ENCODE data around the gene FAM241A. TPM values are rescaled to one million over a fixed set of nuclear protein-coding genes. Genes with fewer than 3 reads are reported as not detected.

FAM241A gene
- total and polyA plus RNA-seq, 8 donors = 0.58 to 8.4 (median 3.1) TPM; not detected in 1

GRCh38 chr4:112185334-112185733, 40.1 kb downstream of the FAM241A start:
- TF ChIP-seq, protein P1, sequence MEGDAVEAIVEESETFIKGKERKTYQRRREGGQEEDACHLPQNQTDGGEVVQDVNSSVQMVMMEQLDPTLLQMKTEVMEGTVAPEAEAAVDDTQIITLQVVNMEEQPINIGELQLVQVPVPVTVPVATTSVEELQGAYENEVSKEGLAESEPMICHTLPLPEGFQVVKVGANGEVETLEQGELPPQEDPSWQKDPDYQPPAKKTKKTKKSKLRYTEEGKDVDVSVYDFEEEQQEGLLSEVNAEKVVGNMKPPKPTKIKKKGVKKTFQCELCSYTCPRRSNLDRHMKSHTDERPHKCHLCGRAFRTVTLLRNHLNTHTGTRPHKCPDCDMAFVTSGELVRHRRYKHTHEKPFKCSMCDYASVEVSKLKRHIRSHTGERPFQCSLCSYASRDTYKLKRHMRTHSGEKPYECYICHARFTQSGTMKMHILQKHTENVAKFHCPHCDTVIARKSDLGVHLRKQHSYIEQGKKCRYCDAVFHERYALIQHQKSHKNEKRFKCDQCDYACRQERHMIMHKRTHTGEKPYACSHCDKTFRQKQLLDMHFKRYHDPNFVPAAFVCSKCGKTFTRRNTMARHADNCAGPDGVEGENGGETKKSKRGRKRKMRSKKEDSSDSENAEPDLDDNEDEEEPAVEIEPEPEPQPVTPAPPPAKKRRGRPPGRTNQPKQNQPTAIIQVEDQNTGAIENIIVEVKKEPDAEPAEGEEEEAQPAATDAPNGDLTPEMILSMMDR (IDR thresholded peaks at IDR 0.05) = no peak
- TF ChIP-seq POLR2A (IDR thresholded peaks at IDR 0.05) (no peak), POLR2AphosphoS5 (IDR thresholded peaks at IDR 0.05) (no peak), EP300 (IDR thresholded peaks at IDR 0.05) (no peak)
- Histone ChIP-seq H3K27ac (no peak overlapping the region), H3K27me3 (no peaks in the 10 kb centered on the region), H3K4me3 (no peak overlapping the region), H3K4me1 (peaks cover 0 to 10% (median 0%) of the 10 kb centered on the region in 4 donors), H3K9me3 (no peaks in the 10 kb centered on the region), H3K36me3 (peaks cover 0 to 7% (median 2%) of the 10 kb centered on the region in 4 donors)
- intact Hi-C loops (cut with DNase I; ENCODE audit: low total_unique reads) = no loop called here
- no peak for DNase-seq
- 89 to 98% (median 96%) methylated on average over 2 of the region's 2 CpGs for WGBS, 5 donors

GRCh38 chr4:112185740-112186670, 40.8 kb downstream of the FAM241A start:
- Histone ChIP-seq H3K4me1 (peaks cover 0 to 10% (median 0%) of the 10 kb centered on the region in 4 donors), H3K4me3 (no peak overlapping the region), H3K36me3 (peaks cover 0 to 12% (median 2%) of the 10 kb centered on the region in 4 donors), H3K27me3 (no peaks in the 10 kb centered on the region), H3K27ac (no peak overlapping the region), H3K9me3 (no peaks in the 10 kb centered on the region)
- intact Hi-C loops (cut with DNase I; ENCODE audit: low total_unique reads) = no loop called here
- no peak for DNase-seq
- TF ChIP-seq, protein P1 (IDR thresholded peaks at IDR 0.05) = no peak
- TF ChIP-seq EP300 (IDR thresholded peaks at IDR 0.05) (no peak), POLR2AphosphoS5 (IDR thresholded peaks at IDR 0.05) (no peak), POLR2A (IDR thresholded peaks at IDR 0.05) (no peak)
- 75 to 86% (median 81%) methylated on average over 8 of the region's 8 CpGs for WGBS, 5 donors

DNA sequence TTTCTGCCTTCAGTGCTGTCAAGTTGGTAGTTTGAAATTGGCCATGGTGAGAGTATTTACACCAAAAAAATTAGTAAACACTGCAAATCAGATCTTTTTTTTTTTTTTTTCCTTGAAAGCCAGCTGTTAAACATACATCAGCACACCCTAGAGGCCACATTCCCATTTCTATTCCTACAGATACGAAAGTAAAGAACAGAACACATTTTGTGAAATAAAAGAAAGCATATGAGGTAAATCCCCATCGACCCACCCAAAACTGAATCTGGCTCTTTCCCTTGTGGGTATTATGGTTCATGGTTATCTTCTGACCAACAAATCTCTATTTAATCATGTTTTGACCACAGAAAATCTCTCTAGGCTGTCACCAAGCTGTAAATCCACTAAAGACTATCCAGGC, 44.5 kb downstream of the FAM241A start:
- TF ChIP-seq POLR2AphosphoS5 (IDR thresholded peaks at IDR 0.05) (no peak), EP300 (IDR thresholded peaks at IDR 0.05) (no peak), POLR2A (IDR thresholded peaks at IDR 0.05) (no peak)
- TF ChIP-seq, protein P1 (IDR thresholded peaks at IDR 0.05) = no peak
- no peaks in the 10 kb centered on the region for H3K27me3 ChIP-seq

GRCh38 chr4:112190684-112191083, 45.4 kb downstream of the FAM241A start:
- TF ChIP-seq, protein P1 (IDR thresholded peaks at IDR 0.05) = no peak
- TF ChIP-seq EP300 (IDR thresholded peaks at IDR 0.05) (no peak), POLR2AphosphoS5 (IDR thresholded peaks at IDR 0.05) (no peak), POLR2A (IDR thresholded peaks at IDR 0.05) (no peak)
- 93 to 96% (median 94%) methylated on average over 8 of the region's 8 CpGs for WGBS, 5 donors
- Histone ChIP-seq H3K27me3 (no peaks in the 10 kb centered on the region), H3K9me3 (no peaks in the 10 kb centered on the region), H3K36me3 (peaks cover 0 to 17% (median 2%) of the 10 kb centered on the region in 4 donors), H3K4me3 (no peak overlapping the region), H3K27ac (no peak overlapping the region), H3K4me1 (no peaks in the 10 kb centered on the region)
- DNase-seq = no peak
- intact Hi-C loops (cut with DNase I; ENCODE audit: low total_unique reads) = no loop called here

More for the DNA sequence above, 44.5 kb downstream of the FAM241A start:
- 41 to 59% (median 49%) methylated on average over 2 of the region's 2 CpGs for WGBS, 5 donors
- Histone ChIP-seq H3K9me3 (no peaks in the 10 kb centered on the region), H3K4me1 (no peaks in the 10 kb centered on the region), H3K27ac (no peak overlapping the region), H3K36me3 (peaks cover 0 to 17% (median 2%) of the 10 kb centered on the region in 4 donors), H3K4me3 (no peak overlapping the region)
- peak in 1 of 2 donors; percentile 44 for DNase-seq
- intact Hi-C loops (cut with DNase I; ENCODE audit: low total_unique reads) = no loop called here
